Activated CD8-positive, alpha-beta memory T cell treated with anti-CD3 and anti-CD28 coated beads, Interleukin-2, amount 10 ng/mL, durations not matched to agents 7 days and 5 days (primary cell): ENCODE data around the gene ITGB8. TPM values are rescaled to one million over a fixed set of nuclear protein-coding genes. Genes with fewer than 3 reads are reported as not detected.

ENCODE experiments used
- ATAC-seq: fragments of 150-1000 bp; cut with Tn5 transposase; one replicate; pipeline ENCODE4 v1.10.0; 2021; ENCODE audit warnings: moderate library complexity
- CTCF ChIA-PET: fragments of 350-600 bp; sonication (Branson Sonifier 250); formaldehyde crosslinking; loops from one replicate; lab custom pipeline; 2021; ENCODE audit warnings: antibody characterized with exemption; lab: Charles Lee
- DNase-seq: peaks from one replicate; pipeline ENCODE4 v3.0.0-alpha.2; 2020
- H3K27ac Mint-ChIP-seq: one replicate; pipeline ENCODE4 v1.8.0; 2021; ENCODE audit warnings: mild to moderate bottlenecking, mixed read lengths
- H3K27me3 Mint-ChIP-seq: one replicate; pipeline ENCODE4 v1.8.0; 2021; ENCODE audit warnings: mixed read lengths
- H3K36me3 Mint-ChIP-seq: one replicate; pipeline ENCODE4 v1.8.0; 2021; ENCODE audit warnings: mild to moderate bottlenecking, mixed read lengths
- H3K4me1 Mint-ChIP-seq: one replicate; pipeline ENCODE4 v1.8.0; 2021; ENCODE audit warnings: mixed read lengths
- H3K4me3 Mint-ChIP-seq: one replicate; pipeline ENCODE4 v1.8.0; 2021; ENCODE audit warnings: mild to moderate bottlenecking, moderate library complexity, mixed read lengths
- H3K9me3 Mint-ChIP-seq: one replicate; pipeline ENCODE4 v1.8.0; 2022; ENCODE audit warnings: low read depth, mixed read lengths
- total RNA-seq, 2 experiments: library from RNA; stranded (reverse); gene quantifications; one replicate each; pipeline ENCODE4 v1.2.3, GENCODE V29; 2021

Gene ITGB8
- total RNA-seq, 2 experiments from 2014 or later = 0.06 to 0.07 TPM

- ATAC-seq (peak; percentile 48), DNase-seq (no peak)
- Mint-ChIP-seq H3K36me3 (no peaks in the 10 kb centered on the region), H3K4me3 (peak overlapping the region; percentile 74), H3K4me1 (peaks cover 17% of the 10 kb centered on the region), H3K27ac (no peak overlapping the region), H3K9me3 (no peaks in the 10 kb centered on the region), H3K27me3 (peaks cover 71% of the 10 kb centered on the region)
- CTCF ChIA-PET = interaction anchor here (1.0 kb wide), 1 partner anchor 12 kb away, joined by 3 read pairs; no protein-coding TSS in a partner anchor
Observed at GRCh38 chr7:20330928-20331909, 519 bp downstream of the ITGB8 start.

- Mint-ChIP-seq H3K27ac (no peak overlapping the region), H3K36me3 (no peaks in the 10 kb centered on the region), H3K4me3 (peak overlapping the region; percentile 58), H3K9me3 (no peaks in the 10 kb centered on the region), H3K4me1 (peaks cover 17% of the 10 kb centered on the region), H3K27me3 (peaks cover 71% of the 10 kb centered on the region)
- CTCF ChIA-PET = interaction anchor here (1.0 kb wide), 1 partner anchor 13 kb away, joined by 3 read pairs; no protein-coding TSS in a partner anchor
- ATAC-seq (no peak), DNase-seq (no peak)
Observed at GRCh38 chr7:20331910-20332813, 1.5 kb downstream of the ITGB8 start.

GRCh38 chr7:20338285-20338684 lies 7.6 kb downstream of the ITGB8 start:
- Mint-ChIP-seq H3K4me3 (no peak overlapping the region), H3K27me3 (peaks cover 21% of the 10 kb centered on the region), H3K9me3 (no peaks in the 10 kb centered on the region), H3K27ac (no peak overlapping the region), H3K36me3 (no peaks in the 10 kb centered on the region), H3K4me1 (no peaks in the 10 kb centered on the region)
- CTCF ChIA-PET = no interaction called here
- DNase-seq = no peak
- ATAC-seq = no peak

GRCh38 chr7:20340839-20341238 lies 10.1 kb downstream of the ITGB8 start:
- no peak overlapping the region for H3K4me3 Mint-ChIP-seq
- no peaks in the 10 kb centered on the region for H3K36me3 Mint-ChIP-seq
- no peaks in the 10 kb centered on the region for H3K9me3 Mint-ChIP-seq
- ATAC-seq (no peak), DNase-seq (no peak)
- H3K27me3 Mint-ChIP-seq = peaks cover 6% of the 10 kb centered on the region
- CTCF ChIA-PET = no interaction called here
- H3K4me1 Mint-ChIP-seq = no peaks in the 10 kb centered on the region
- H3K27ac Mint-ChIP-seq = no peak overlapping the region

GRCh38 chr7:20343205-20343604 lies 12.5 kb downstream of the ITGB8 start:
- no peaks in the 10 kb centered on the region for H3K4me1 Mint-ChIP-seq
- H3K27ac Mint-ChIP-seq = no peak overlapping the region
- ATAC-seq = no peak
- no peaks in the 10 kb centered on the region for H3K9me3 Mint-ChIP-seq
- CTCF ChIA-PET = no interaction called here
- H3K4me3 Mint-ChIP-seq = no peak overlapping the region
- no peak for DNase-seq
- H3K27me3 Mint-ChIP-seq = no peaks in the 10 kb centered on the region
- H3K36me3 Mint-ChIP-seq = no peaks in the 10 kb centered on the region

GRCh38 chr7:20343941-20344340 lies 13.2 kb downstream of the ITGB8 start:
- CTCF ChIA-PET = no interaction called here
- ATAC-seq = no peak
- H3K9me3 Mint-ChIP-seq = no peaks in the 10 kb centered on the region
- no peaks in the 10 kb centered on the region for H3K36me3 Mint-ChIP-seq
- H3K4me1 Mint-ChIP-seq = no peaks in the 10 kb centered on the region
- H3K27me3 Mint-ChIP-seq = no peaks in the 10 kb centered on the region
- H3K27ac Mint-ChIP-seq = no peak overlapping the region
- DNase-seq = no peak
- H3K4me3 Mint-ChIP-seq = no peak overlapping the region

GRCh38 chr7:20344396-20344795 lies 13.7 kb downstream of the ITGB8 start:
- Mint-ChIP-seq H3K4me3 (no peak overlapping the region), H3K9me3 (no peaks in the 10 kb centered on the region), H3K27ac (no peak overlapping the region), H3K36me3 (no peaks in the 10 kb centered on the region), H3K4me1 (no peaks in the 10 kb centered on the region), H3K27me3 (no peaks in the 10 kb centered on the region)
- no peak for ATAC-seq
- no peak for DNase-seq
- CTCF ChIA-PET = no interaction called here

- DNase-seq (no peak), ATAC-seq (no peak)
- Mint-ChIP-seq H3K9me3 (no peaks in the 10 kb centered on the region), H3K36me3 (no peaks in the 10 kb centered on the region), H3K27me3 (no peaks in the 10 kb centered on the region), H3K4me3 (no peak overlapping the region), H3K4me1 (no peaks in the 10 kb centered on the region), H3K27ac (no peak overlapping the region)
- CTCF ChIA-PET = no interaction called here
Observed at GRCh38 chr7:20346577-20346976, 15.9 kb downstream of the ITGB8 start.

GRCh38 chr7:20347680-20348079 lies 17.0 kb downstream of the ITGB8 start:
- H3K4me1 Mint-ChIP-seq = no peaks in the 10 kb centered on the region
- ATAC-seq = no peak
- no peaks in the 10 kb centered on the region for H3K9me3 Mint-ChIP-seq
- no peaks in the 10 kb centered on the region for H3K27me3 Mint-ChIP-seq
- no peaks in the 10 kb centered on the region for H3K36me3 Mint-ChIP-seq
- H3K27ac Mint-ChIP-seq = no peak overlapping the region
- CTCF ChIA-PET = no interaction called here
- DNase-seq = no peak
- no peak overlapping the region for H3K4me3 Mint-ChIP-seq

GRCh38 chr7:20348125-20348807 lies 17.6 kb downstream of the ITGB8 start:
- H3K9me3 Mint-ChIP-seq = no peaks in the 10 kb centered on the region
- CTCF ChIA-PET = no interaction called here
- H3K27me3 Mint-ChIP-seq = no peaks in the 10 kb centered on the region
- DNase-seq = no peak
- H3K4me1 Mint-ChIP-seq = no peaks in the 10 kb centered on the region
- H3K4me3 Mint-ChIP-seq = no peak overlapping the region
- no peak for ATAC-seq
- no peaks in the 10 kb centered on the region for H3K36me3 Mint-ChIP-seq
- no peak overlapping the region for H3K27ac Mint-ChIP-seq

- Mint-ChIP-seq H3K27ac (no peak overlapping the region), H3K27me3 (no peaks in the 10 kb centered on the region), H3K36me3 (no peaks in the 10 kb centered on the region), H3K9me3 (no peaks in the 10 kb centered on the region), H3K4me1 (no peaks in the 10 kb centered on the region), H3K4me3 (no peak overlapping the region)
- CTCF ChIA-PET = no interaction called here
- no peak for ATAC-seq
- no peak for DNase-seq
Observed at GRCh38 chr7:20350518-20350951, 19.8 kb downstream of the ITGB8 start.

GRCh38 chr7:20350996-20351692 lies 20.4 kb downstream of the ITGB8 start:
- DNase-seq (no peak), ATAC-seq (no peak)
- Mint-ChIP-seq H3K27me3 (no peaks in the 10 kb centered on the region), H3K4me1 (no peaks in the 10 kb centered on the region), H3K9me3 (no peaks in the 10 kb centered on the region), H3K4me3 (no peak overlapping the region), H3K36me3 (no peaks in the 10 kb centered on the region), H3K27ac (no peak overlapping the region)
- CTCF ChIA-PET = no interaction called here
